ENCODE results near the gene NDFIP1. TPM values are rescaled to one million over a fixed set of nuclear protein-coding genes. Genes with fewer than 3 reads are reported as not detected.

The NDFIP1 gene
- total and polyA plus RNA-seq, 2 of the 13 experiments (the other 11 are each of a cell fraction or from before 2014, with no cell fraction given), result 12.4 to 15.7 TPM

GRCh38 chr5:142168365-142168764, 59.8 kb downstream of the NDFIP1 start:
- Histone ChIP-seq H4K20me1 (ENCODE audit: insufficient read depth, low read length) (no peaks in the 10 kb centered on the region), H3K36me3 (replicated peaks in 1 of 2; ENCODE audit: control insufficient read depth in 1 of 2, insufficient read depth in 2 of 2, low read length in 2 of 2) (no peaks in the 10 kb centered on the region), H3K9me3 (ENCODE audit: low read length) (no peaks in the 10 kb centered on the region), H3K27me3 (ENCODE audit: control insufficient read depth in 1 of 2, insufficient read depth in 2 of 2, low read length in 2 of 2) (no peaks in the 10 kb centered on the region), H2AFZ (ENCODE audit: low read length) (no peak overlapping the region), H3K79me2 (ENCODE audit: insufficient read depth, low read length) (no peaks in the 10 kb centered on the region), H3K4me1 (ENCODE audit: insufficient read depth, low read length) (peaks cover 72% of the 10 kb centered on the region), H3K27ac (ENCODE audit: extremely low read length, insufficient read depth, low read length) (no peak overlapping the region), H3K9ac (ENCODE audit: insufficient read depth, low read depth, low read length) (no peak overlapping the region), H3K4me2 (ENCODE audit: low read depth, low read length) (no peak overlapping the region), H3K4me3 (replicated peaks in 1 of 3; ENCODE audit: insufficient read depth in 1 of 3, low read depth in 2 of 3, low read length in 3 of 3) (no peak overlapping the region)
- in situ Hi-C loops (cut with HindIII; ENCODE audit: extremely low pct_ligation_motif_present, low pct_unique_long_range_greater_than_20kb), result loop anchor here (25.0 kb wide), 1 partner anchor 144 kb away; no protein-coding TSS in a partner anchor
- FAIRE-seq (no peak), DNase-seq (ENCODE audit: low spot score) (no peak), ATAC-seq (no peak)
- POLR2A ChIA-PET, result interaction anchor here (0.6 kb wide), 1 partner anchor 154 kb away, joined by 3 read pairs; no protein-coding TSS in a partner anchor
- TF ChIP-seq ZBTB14 (CRISPR knock-in tag; IDR thresholded peaks at IDR 0.05), result no peak
- TF ChIP-seq ZNF446 (CRISPR knock-in tag; IDR thresholded peaks at IDR 0.05), result no peak
- no peak for TF ChIP-seq AHDC1 (CRISPR knock-in tag; IDR thresholded peaks at IDR 0.05; ENCODE audit: borderline replicate concordance)
- no peak for TF ChIP-seq ZBTB44 (CRISPR knock-in tag; IDR thresholded peaks at IDR 0.05)
- no peak for TF ChIP-seq CEBPB (IDR thresholded peaks at IDR 0.05; ENCODE audit: borderline replicate concordance, low read depth, low read length)
- no peak for TF ChIP-seq ZNF234 (CRISPR knock-in tag; conservative IDR thresholded peaks at IDR 0.05)
- TF ChIP-seq ZNF709 (CRISPR knock-in tag; IDR thresholded peaks at IDR 0.05), result no peak
- intact Hi-C loops (cut with micrococcal nuclease; ENCODE audit: unreplicated experiment), result loop anchor here (5.0 kb wide), 3 partner anchors 154 to 379 kb away; no protein-coding TSS in a partner anchor
- no TSS peak for BruUV-seq (replicated peaks)
- CTCF ChIA-PET (ENCODE audit: low intra/inter-chr PET ratio, low total read pairs), result no interaction called here
- 94% methylated on average over 3 of the region's 3 CpGs for WGBS (ENCODE audit: low lambda C conversion rate)
